Measurements from ENCODE around the gene COL1A1. TPM values are rescaled to one million over a fixed set of nuclear protein-coding genes. Genes with fewer than 3 reads are reported as not detected.

The COL1A1 gene
- total RNA-seq, 1 experiment from 2014 or later = 1.4 TPM

DNA sequence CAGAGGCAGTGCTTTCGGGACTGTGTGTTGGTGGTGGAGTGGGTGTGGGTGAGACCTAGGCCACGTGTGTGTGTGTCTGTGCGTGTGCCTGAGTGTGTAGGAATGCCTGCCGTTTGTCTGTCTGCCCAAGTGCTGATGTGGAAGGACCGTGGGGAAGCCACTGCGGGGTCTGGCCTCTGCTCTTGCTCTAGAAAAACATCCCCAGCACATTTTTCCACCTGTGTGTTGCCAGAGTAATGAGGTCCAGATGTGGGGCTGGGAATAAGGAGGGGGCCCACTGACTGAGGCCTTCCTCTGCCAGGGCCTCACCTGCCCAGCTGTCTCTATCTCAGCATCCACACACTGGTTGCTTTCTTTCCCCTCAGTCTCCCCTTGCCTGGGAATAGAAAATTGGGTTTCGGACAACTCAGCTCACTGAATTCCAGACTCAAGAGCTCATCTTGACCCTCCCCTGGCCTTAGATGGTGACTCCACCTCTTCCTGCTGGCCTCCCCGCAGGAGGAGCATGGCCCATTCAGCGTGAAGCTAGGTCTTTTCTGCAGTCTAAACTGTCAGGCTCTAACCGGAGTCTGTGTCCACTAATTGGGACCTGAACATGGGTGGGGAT is 28.0 kb downstream of the COL1A1 start:
- DNase-seq (ENCODE audit: low read depth) = peak; percentile 68

- DNase-seq (ENCODE audit: low read depth) = no peak
Measured at GRCh38 chr17:50172936-50173334, 28.5 kb downstream of the COL1A1 start.

- no peak for DNase-seq (ENCODE audit: low read depth)
Measured at GRCh38 chr17:50172130-50172529, 29.3 kb downstream of the COL1A1 start.

- DNase-seq (ENCODE audit: low read depth) = no peak
Measured at GRCh38 chr17:50171371-50172071, 29.9 kb downstream of the COL1A1 start.

DNA sequence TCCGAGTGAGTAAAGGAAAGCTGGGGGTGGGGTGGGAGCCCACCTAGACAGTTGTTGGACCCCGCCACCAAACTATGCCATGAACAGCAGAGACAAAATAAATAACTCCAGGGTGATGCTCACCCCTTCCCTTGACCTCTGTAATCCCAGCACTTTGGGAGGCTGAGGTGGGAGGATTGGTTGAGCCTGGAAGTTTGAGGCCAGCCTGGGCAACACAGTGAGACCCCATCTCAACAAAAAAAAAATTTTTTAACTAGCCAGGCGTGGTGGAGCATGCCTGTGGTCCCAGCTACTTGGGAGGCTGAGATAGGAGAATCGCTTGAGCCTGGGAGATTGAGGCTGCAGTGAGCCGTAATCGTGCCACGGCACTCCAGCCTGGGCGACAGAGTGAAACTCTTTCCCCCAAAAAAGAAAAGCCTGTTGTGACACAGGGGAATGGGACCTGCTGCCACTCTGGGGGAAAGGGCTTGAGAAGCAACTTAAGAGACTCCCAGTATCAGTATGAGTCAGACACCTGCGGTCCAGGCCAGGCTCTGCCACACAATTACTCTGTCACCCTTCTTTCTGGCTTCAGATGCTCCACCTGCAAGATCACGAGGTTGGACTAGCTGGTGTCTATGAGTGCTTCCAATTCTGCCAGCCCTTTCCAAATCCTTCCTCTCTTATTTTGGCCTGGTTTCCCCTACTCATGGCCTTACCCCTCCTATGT is 30.6 kb downstream of the COL1A1 start:
- DNase-seq (ENCODE audit: low read depth) = peak; percentile 58

GRCh38 chr17:50169881-50170459 is 31.5 kb downstream of the COL1A1 start:
- no peak for DNase-seq (ENCODE audit: low read depth)

DNA sequence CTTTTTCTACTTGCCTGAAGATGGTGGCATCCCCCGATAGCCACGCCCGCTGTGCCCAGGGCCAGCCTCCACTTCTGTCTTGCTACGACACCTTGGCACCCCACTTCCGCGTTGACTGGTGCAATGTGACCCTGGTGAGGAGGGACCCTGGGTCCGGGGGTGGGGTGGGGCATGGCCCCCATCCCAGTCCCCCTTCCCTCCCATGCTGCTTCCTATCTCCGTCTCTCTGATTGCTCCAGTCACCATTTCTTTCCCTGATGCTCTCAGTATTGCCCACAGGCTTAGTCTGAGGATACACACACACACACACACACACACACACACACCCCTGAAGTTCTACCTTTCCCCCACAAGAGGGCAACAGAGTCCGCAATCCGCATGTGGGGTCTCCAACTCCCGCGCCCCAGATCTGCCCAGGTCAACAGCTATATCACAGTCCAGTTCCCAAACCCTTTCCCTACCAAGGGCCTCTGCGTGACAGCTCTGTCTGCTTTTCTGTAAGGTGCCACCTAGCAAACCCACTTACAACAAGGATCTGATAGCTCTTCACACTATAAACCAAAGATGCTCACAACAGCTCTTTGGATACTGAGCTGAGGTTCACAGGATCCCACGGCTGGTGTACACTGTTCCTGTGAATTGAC is 32.2 kb downstream of the COL1A1 start:
- DNase-seq (ENCODE audit: low read depth) = peak; percentile 73

DNA sequence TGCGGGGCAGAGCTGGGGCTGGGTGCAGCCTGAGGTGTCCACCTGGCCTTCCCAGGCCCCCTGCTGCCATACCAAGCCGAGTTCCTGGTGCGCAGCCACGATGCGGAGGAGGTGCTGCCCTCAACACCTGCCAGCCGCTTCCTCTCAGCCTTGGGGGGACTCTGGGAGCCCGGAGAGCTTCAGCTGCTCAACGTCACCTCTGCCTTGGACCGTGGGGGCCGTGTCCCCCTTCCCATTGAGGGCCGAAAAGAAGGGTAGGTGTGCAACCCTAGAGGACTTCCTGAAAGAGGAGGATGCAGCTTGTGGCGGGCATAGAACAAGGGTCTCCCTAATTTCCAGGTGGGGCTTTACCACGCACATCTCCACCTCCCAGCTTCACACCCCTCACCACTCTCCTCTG is 33.1 kb downstream of the COL1A1 start:
- DNase-seq (ENCODE audit: low read depth) = no peak

DNA sequence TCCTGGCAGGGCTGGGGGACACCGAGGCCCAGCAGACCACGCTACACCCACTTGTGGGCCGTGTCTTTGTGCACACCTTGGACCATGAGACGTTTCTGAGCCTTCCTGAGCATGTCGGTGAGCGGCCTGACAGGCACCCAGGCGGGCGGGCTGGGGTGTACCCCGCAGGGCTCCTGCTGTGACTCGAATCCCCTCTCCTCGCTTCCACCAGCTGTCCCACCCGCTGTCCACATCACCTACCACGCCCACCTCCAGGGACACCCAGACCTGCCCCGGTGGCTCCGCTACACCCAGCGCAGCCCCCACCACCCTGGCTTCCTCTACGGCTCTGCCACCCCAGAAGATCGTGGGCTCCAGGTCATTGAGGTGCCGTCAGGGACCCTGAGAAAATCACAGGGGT is 34.1 kb downstream of the COL1A1 start:
- no peak for DNase-seq (ENCODE audit: low read depth)

DNA sequence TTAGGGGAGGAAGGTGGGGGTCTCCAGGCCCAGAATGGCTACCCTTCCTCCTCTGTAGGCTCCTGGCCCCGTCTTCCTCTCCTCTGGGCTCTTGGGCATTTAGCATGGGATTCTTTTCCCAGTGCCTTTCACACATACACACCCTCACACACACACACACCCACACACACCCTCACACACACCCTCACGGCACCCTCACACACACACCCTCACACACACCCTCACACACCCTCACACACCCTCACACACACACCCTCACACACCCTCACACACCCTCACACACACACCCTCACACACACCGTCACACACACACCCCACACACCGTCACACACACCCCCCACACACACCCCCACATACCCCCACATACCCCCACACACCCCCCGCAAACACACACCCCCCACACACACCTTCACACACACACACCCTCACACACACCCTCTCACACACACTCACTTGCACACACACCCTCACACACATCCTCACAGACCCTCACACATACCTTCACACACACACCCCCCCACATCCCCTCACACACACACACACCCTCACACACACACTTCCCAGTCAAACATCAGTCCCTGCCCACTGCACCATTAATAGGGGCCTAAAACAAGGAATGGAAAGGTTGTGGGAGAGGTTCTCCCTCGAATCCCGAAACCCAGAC is 34.8 kb downstream of the COL1A1 start:
- DNase-seq (ENCODE audit: low read depth) = no peak

- DNase-seq (ENCODE audit: low read depth) = no peak
Measured at GRCh38 chr17:50165867-50166517, 35.4 kb downstream of the COL1A1 start, which contains the start of gene SGCA. SGCA (plus strand) TSS chr17:50166005; CDS start chr17:50166041, 36 bp downstream.

DNA sequence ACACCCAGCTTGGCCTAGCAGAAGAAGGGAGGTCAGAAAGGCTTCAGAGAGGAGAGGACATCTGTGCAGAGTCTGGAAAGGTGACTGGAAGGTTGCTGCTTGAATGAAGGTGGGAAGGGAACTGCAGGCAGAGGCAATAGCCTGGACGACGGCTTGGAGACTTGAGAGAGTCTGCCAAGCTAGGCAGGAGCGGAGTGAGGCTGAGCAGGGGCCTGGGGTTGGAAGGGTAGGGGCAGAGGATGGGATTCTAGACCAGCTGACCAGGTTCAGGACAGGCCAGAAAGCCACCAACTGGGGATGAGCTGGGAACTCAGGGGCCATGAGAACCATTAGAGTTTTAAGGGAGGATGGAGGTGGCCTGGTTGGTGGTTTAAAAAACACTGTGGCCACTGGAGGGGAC is 36.0 kb downstream of the COL1A1 start:
- DNase-seq (ENCODE audit: low read depth) = no peak

DNA sequence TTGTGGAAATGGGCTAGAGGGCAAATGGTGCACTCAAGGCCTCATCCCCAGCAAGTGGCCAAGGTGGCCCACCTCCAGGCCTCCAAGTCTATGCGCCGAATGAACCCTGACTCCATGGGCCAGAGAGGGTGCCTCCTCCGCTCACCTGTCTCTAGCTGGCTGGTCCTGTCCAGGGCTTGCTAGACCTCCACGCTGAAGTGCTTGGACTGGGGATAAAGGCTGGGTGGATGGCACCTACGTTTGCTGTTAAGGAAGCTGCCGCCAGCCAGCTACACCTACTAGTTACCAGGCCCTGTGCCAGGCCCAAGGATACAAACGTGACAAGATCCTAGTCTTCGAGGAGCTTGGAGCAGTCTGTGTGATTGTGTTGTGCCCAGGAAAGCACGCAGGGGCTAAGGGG is 36.4 kb downstream of the COL1A1 start:
- no peak for DNase-seq (ENCODE audit: low read depth)

DNA sequence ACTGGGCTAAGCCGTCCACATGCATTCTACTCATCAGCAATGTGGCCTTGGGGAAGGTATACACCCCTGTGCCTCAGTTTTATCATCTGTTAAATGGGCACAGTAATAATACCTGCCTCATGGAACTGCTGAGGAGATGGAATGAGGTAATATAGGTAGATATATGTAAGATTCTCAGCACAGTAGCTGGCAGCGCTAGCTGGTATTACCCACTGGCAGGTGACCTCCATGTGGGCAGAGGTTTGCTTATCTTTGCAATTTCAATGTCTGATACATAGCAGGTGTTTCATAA is 36.8 kb downstream of the COL1A1 start:
- DNase-seq (ENCODE audit: low read depth) = no peak

DNA sequence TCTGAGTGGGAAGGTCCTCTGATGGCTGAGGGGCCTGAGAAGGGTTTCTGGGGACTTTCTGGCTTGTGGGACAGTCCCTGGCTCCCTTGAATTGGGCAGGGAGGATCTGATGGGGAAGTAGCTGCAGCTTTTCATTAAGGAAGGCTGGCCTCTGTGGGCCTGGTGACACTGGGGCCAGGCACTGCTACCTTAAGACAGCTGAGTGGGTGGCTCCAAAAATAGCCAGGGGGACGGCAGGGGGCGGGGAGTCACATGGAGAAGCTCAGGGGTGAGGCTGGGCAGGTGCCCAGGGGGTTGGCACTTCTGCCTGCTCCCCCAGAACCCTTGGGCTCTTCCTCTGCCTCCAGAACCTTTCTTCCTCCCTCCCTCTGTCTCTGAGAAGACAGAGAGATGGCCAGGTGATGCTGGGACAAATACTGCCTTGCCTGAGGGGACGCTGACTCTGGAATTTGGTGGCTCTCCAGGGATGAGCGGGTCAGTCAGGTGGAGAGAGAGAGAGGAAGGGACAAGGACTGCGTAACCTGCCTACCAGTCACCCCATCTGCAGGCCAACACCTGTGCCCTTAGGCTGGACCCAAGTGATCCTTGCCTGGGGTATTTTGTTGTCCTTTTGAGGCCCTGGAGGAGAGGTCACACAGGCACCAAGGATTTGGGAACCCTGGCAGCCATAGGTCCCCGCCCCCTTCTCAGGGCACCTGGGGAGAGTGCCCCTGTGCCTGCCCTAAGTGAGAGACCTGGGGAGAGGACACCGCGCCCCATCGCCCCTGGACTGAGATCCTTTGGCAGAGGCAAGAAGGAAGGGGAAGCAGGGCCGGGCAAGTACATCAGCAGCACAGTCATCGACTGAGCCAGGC is 37.4 kb downstream of the COL1A1 start:
- no peak for DNase-seq (ENCODE audit: low read depth)

DNA sequence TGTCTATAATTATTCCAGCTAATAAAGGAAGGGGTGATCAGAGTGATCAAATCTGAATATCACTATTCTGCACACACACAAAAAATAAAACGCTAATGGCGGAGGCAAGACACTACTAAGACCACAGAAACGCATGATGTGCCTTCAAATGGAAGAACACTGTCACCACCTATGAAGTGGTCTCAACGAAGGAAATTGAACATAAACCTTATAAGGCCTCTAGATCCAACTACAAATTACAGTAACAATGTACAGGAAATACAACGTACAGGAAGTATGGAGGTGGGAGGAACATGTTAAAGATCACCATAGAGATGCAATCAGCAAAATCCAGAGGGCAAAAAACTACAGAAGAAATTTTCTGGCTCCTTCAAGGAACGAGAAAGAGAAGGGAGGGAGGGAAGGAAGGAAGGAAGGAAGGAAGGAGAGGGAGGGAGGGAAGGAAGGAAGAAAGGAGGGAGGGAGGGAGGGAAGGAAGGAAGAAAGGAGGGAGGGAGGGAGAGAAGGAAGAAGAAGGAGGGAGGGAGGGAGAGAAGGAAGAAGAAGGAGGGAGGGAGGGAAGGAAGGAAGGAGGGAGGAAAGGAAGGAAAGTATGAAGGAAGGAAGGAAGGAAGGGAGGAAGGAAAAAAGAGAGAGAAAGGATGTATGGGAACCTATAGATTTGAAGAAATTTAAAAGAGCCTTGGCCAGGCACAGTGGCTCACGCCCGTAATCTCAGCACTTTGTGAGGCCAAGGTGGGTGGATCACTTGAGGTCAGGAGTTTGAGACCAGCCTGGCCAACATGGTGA is 38.8 kb downstream of the COL1A1 start:
- no peak for DNase-seq (ENCODE audit: low read depth)

DNA sequence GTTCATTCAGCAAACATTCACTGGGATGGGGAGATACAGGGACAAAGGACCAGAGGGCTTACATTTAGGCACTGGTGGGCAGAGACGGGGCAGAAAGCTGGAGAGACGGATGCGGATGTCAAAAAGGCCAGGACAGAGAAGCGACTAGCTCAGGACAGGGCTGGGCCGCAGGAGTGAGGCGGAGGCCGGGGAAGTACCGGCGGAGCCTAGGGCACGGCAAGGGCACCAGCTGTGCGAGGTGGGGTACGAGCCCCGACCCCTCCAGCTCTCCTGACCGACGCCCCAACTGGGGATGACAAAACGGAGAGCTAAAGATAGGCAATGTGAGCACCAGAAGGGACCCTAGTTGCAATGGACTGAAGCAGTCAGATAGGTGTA is 39.5 kb downstream of the COL1A1 start:
- DNase-seq (ENCODE audit: low read depth) = no peak

DNA sequence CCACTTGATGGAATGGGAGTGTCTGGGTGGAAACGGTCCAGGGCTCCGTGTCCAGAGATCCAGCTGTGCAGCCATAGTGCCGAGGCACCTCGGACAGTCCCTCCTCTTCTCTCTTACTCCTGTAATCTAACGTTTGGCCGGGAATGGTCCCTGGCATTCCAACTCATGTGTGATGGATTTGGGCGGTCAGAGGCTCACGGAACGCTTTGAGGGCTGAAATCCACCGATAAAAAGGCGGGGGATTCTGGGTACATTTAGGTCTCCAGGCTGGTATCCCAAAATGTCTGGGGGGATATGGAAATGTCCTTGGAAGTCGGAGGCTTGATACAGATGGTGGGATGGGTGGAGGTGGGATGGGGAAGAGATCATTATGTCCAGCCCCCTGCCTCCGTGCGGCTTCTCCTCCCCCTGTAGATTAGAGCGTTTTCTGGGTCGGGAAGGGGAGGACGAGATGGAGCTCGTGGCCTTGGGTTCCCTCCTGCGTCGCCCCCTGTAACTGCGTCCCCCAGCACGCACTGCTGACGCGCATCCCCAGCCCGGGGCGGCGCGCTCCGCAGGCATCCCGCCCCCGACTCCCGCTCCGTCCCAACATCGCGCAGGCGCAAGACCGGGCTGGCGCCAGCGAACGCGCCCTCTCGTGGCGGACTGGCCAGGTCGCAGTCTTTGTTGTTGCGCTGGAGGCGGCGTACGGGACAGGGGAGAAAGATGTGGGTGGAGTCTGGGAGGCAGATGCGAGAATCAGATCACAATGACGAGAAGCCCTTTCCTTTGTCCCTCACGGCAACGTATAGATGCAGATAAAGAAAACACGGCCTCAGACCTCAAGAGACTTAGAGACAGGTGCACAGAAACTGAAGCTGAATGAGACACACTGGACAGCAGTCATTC is 40.2 kb downstream of the COL1A1 start:
- peak; percentile 89 for DNase-seq (ENCODE audit: low read depth)
